CD8-positive, alpha-beta memory T cell (primary cell): ENCODE results near the gene MACROH2A1. TPM values are rescaled to one million over a fixed set of nuclear protein-coding genes. Genes with fewer than 3 reads are reported as not detected.
A peak's percentile ranks its signal among the peaks of the same experiment; 100 is the strongest.

Experiments used
- CTCF ChIA-PET: fragments of 350-600 bp; sonication (Branson Sonifier 250); formaldehyde crosslinking; loops from one replicate; lab custom pipeline; 2021; ENCODE audit warnings: antibody characterized with exemption; lab: Charles Lee
- POLR2A ChIA-PET: fragments of 350-600 bp; sonication (Branson Sonifier 250); formaldehyde crosslinking; loops from one replicate; lab custom pipeline; 2021; ENCODE audit warnings: antibody characterized with exemption; lab: Charles Lee
- DNase-seq, 5 donors: peaks; one replicate each; pipeline versions ENCODE4 v3.0.0 to v3.0.0-alpha.2; 2020 to 2022; ENCODE audit warnings: mixed read lengths in 1 of 5
- H3K27ac ChIP-seq: one replicate; pipeline ENCODE4 v1.7.0; 2013; ENCODE audit warnings: low read depth, mild to moderate bottlenecking, low read length, moderate library complexity
- H3K27me3 ChIP-seq: 2 replicates; pipeline ENCODE4 v1.7.0; 2013; ENCODE audit warnings: low read length, mild to moderate bottlenecking; ENCODE audit not compliant: insufficient read depth, poor library complexity, severe bottlenecking
- H3K36me3 ChIP-seq: 2 replicates; pipeline ENCODE4 v1.7.0; 2013; ENCODE audit warnings: mild to moderate bottlenecking, low read length, moderate library complexity; ENCODE audit not compliant: insufficient read depth
- H3K4me1 ChIP-seq: 2 replicates; pipeline ENCODE4 v1.7.0; 2013; ENCODE audit warnings: mild to moderate bottlenecking, low read length, moderate library complexity; ENCODE audit not compliant: insufficient read depth
- H3K4me3 ChIP-seq: 2 replicates; pipeline ENCODE4 v1.7.0; 2013; ENCODE audit warnings: mild to moderate bottlenecking, low read length
- H3K9me3 ChIP-seq: 2 replicates; pipeline ENCODE4 v1.7.0; 2013; ENCODE audit warnings: mild to moderate bottlenecking, low read length
- H3K27ac Mint-ChIP-seq, 8 donors: one replicate each; pipeline ENCODE4 v1.8.0; 2020 to 2021; ENCODE audit warnings: mixed read lengths in 8 of 8, mild to moderate bottlenecking in 6 of 8, inconsistent platforms in 3 of 8, moderate library complexity in 3 of 8
- H3K27me3 Mint-ChIP-seq, 2 donors: one replicate each; pipeline ENCODE4 v1.8.0; 2020 to 2021; ENCODE audit warnings: mixed read lengths in 2 of 2, mild to moderate bottlenecking in 1 of 2, moderate library complexity in 1 of 2
- H3K36me3 Mint-ChIP-seq, 3 donors: one replicate each; pipeline ENCODE4 v1.8.0; 2020 to 2021; ENCODE audit warnings: mixed read lengths in 3 of 3, inconsistent platforms in 1 of 3, mild to moderate bottlenecking in 1 of 3
- H3K4me1 Mint-ChIP-seq, 3 donors: one replicate each; pipeline ENCODE4 v1.8.0; 2020 to 2021; ENCODE audit warnings: mixed read lengths in 3 of 3, inconsistent platforms in 1 of 3, mild to moderate bottlenecking in 1 of 3
- H3K4me3 Mint-ChIP-seq, 7 donors: one replicate each; pipeline ENCODE4 v1.8.0; 2020 to 2021; ENCODE audit warnings: mixed read lengths in 7 of 7, mild to moderate bottlenecking in 6 of 7, moderate library complexity in 4 of 7, inconsistent platforms in 2 of 7
- H3K9me3 Mint-ChIP-seq, 5 donors: one replicate each; pipeline ENCODE4 v1.8.0; 2020 to 2022; ENCODE audit warnings: mixed read lengths in 5 of 5, mild to moderate bottlenecking in 3 of 5, moderate library complexity in 2 of 5, inconsistent platforms in 1 of 5
- polyA plus RNA-seq: library from polyadenylated mRNA; unstranded; fragments of 300-500 nt; fragmentation: Illumina TruSeq; gene quantifications from one replicate; pipeline ENCODE4 v1.2.3, GENCODE V29; 2021
- total RNA-seq, 2 experiments: library from RNA; stranded (reverse); gene quantifications; one replicate each; pipeline ENCODE4 v1.2.3, GENCODE V29; 2021

MACROH2A1 gene
- total and polyA plus RNA-seq, 3 experiments from 2014 or later, result 112 to 202 (median 199) TPM

GRCh38 chr5:135376961-135377624 is 21.9 kb downstream of the MACROH2A1 start:
- H3K4me3 Mint-ChIP-seq, result no peak overlapping the region
- Histone ChIP-seq H3K27me3 (no peaks in the 10 kb centered on the region), H3K4me3 (no peak overlapping the region), H3K36me3 (peaks cover 36% of the 10 kb centered on the region), H3K4me1 (peaks cover 16% of the 10 kb centered on the region), H3K27ac (no peak overlapping the region), H3K9me3 (no peaks in the 10 kb centered on the region)
- peak overlapping the region in 4 of 8 donors; percentile 42 to 74 (median 57) for H3K27ac Mint-ChIP-seq
- no peak for DNase-seq
- CTCF ChIA-PET, result no interaction called here
- peaks cover 5 to 90% (median 22%) of the 10 kb centered on the region in 3 donors for H3K36me3 Mint-ChIP-seq
- no peaks in the 10 kb centered on the region for H3K27me3 Mint-ChIP-seq
- H3K4me1 Mint-ChIP-seq, result peaks cover 40 to 62% (median 61%) of the 10 kb centered on the region in 3 donors
- POLR2A ChIA-PET, result no interaction called here
- no peaks in the 10 kb centered on the region for H3K9me3 Mint-ChIP-seq

- H3K4me1 ChIP-seq, result peaks cover 16% of the 10 kb centered on the region
- H3K36me3 Mint-ChIP-seq, result peaks cover 5 to 88% (median 17%) of the 10 kb centered on the region in 3 donors
- peak overlapping the region in 2 of 8 donors; percentile 17 to 24 for H3K27ac Mint-ChIP-seq
- H3K27ac ChIP-seq, result no peak overlapping the region
- DNase-seq, result no peak
- ChIA-PET POLR2A (no interaction called here), CTCF (no interaction called here)
- no peak overlapping the region for H3K4me3 Mint-ChIP-seq
- H3K27me3 ChIP-seq, result no peaks in the 10 kb centered on the region
- H3K4me3 ChIP-seq, result no peak overlapping the region
- no peaks in the 10 kb centered on the region for H3K9me3 ChIP-seq
- no peaks in the 10 kb centered on the region for H3K27me3 Mint-ChIP-seq
- H3K36me3 ChIP-seq, result peaks cover 41% of the 10 kb centered on the region
- H3K4me1 Mint-ChIP-seq, result peaks cover 40 to 60% (median 58%) of the 10 kb centered on the region in 3 donors
- H3K9me3 Mint-ChIP-seq, result no peaks in the 10 kb centered on the region
Observed at GRCh38 chr5:135375040-135375793, 23.8 kb downstream of the MACROH2A1 start.

- CTCF ChIA-PET, result no interaction called here
- peaks cover 36 to 57% (median 53%) of the 10 kb centered on the region in 3 donors for H3K4me1 Mint-ChIP-seq
Observed at GRCh38 chr5:135373736-135374515, 25.1 kb downstream of the MACROH2A1 start.

GRCh38 chr5:135372654-135373381 is 26.2 kb downstream of the MACROH2A1 start:
- Histone ChIP-seq H3K36me3 (peaks cover 42% of the 10 kb centered on the region), H3K4me3 (no peak overlapping the region), H3K4me1 (peaks cover 16% of the 10 kb centered on the region), H3K9me3 (no peaks in the 10 kb centered on the region), H3K27me3 (no peaks in the 10 kb centered on the region), H3K27ac (no peak overlapping the region)
- no peaks in the 10 kb centered on the region for H3K9me3 Mint-ChIP-seq
- H3K4me3 Mint-ChIP-seq, result peak overlapping the region in 1 of 7 donors; percentile 13
- H3K27ac Mint-ChIP-seq, result peak overlapping the region in 2 of 8 donors; percentile 54 to 68
- peaks cover 5 to 88% (median 8%) of the 10 kb centered on the region in 3 donors for H3K36me3 Mint-ChIP-seq
- ChIA-PET CTCF (no interaction called here), POLR2A (no interaction called here)
- H3K4me1 Mint-ChIP-seq, result peaks cover 29 to 47% (median 44%) of the 10 kb centered on the region in 3 donors
- H3K27me3 Mint-ChIP-seq, result no peaks in the 10 kb centered on the region
- no peak for DNase-seq

More at GRCh38 chr5:135373736-135374515, 25.1 kb downstream of the MACROH2A1 start:
- Mint-ChIP-seq H3K27me3 (no peaks in the 10 kb centered on the region), H3K27ac (peak overlapping the region in 3 of 8 donors; percentile 15 to 66 (median 56)), H3K4me3 (no peak overlapping the region), H3K36me3 (peaks cover 5 to 88% (median 8%) of the 10 kb centered on the region in 3 donors), H3K9me3 (no peaks in the 10 kb centered on the region)
- no peaks in the 10 kb centered on the region for H3K9me3 ChIP-seq
- H3K4me1 ChIP-seq, result peaks cover 16% of the 10 kb centered on the region
- no peaks in the 10 kb centered on the region for H3K27me3 ChIP-seq
- H3K27ac ChIP-seq, result no peak overlapping the region
- H3K4me3 ChIP-seq, result no peak overlapping the region
- peak in 1 of 5 donors; percentile 4 for DNase-seq
- POLR2A ChIA-PET, result no interaction called here
- H3K36me3 ChIP-seq, result peaks cover 40% of the 10 kb centered on the region

- Mint-ChIP-seq H3K36me3 (peaks cover 0 to 89% (median 5%) of the 10 kb centered on the region in 3 donors), H3K27ac (peak overlapping the region in 2 of 8 donors; percentile 25 to 69), H3K27me3 (no peaks in the 10 kb centered on the region), H3K4me3 (no peak overlapping the region), H3K4me1 (peaks cover 24 to 40% (median 36%) of the 10 kb centered on the region in 3 donors), H3K9me3 (no peaks in the 10 kb centered on the region)
- Histone ChIP-seq H3K36me3 (peaks cover 36% of the 10 kb centered on the region), H3K27ac (no peak overlapping the region), H3K4me3 (no peak overlapping the region), H3K9me3 (no peaks in the 10 kb centered on the region), H3K4me1 (peaks cover 16% of the 10 kb centered on the region), H3K27me3 (no peaks in the 10 kb centered on the region)
- CTCF ChIA-PET, result no interaction called here
- POLR2A ChIA-PET, result no interaction called here
- DNase-seq, result no peak
Observed at GRCh38 chr5:135371622-135372232, 27.3 kb downstream of the MACROH2A1 start.

GRCh38 chr5:135369952-135370351 is 29.1 kb downstream of the MACROH2A1 start:
- Histone ChIP-seq H3K27me3 (no peaks in the 10 kb centered on the region), H3K27ac (no peak overlapping the region), H3K36me3 (peaks cover 29% of the 10 kb centered on the region), H3K9me3 (no peaks in the 10 kb centered on the region), H3K4me3 (no peak overlapping the region), H3K4me1 (peaks cover 16% of the 10 kb centered on the region)
- ChIA-PET POLR2A (no interaction called here), CTCF (interaction anchor here (1.1 kb wide), 1 partner anchor 10 kb away, joined by 3 read pairs; no protein-coding TSS in a partner anchor)
- Mint-ChIP-seq H3K36me3 (peaks cover 0 to 90% (median 11%) of the 10 kb centered on the region in 3 donors), H3K27ac (no peak overlapping the region), H3K4me1 (peaks cover 18 to 24% (median 20%) of the 10 kb centered on the region in 3 donors), H3K27me3 (no peaks in the 10 kb centered on the region), H3K9me3 (no peaks in the 10 kb centered on the region), H3K4me3 (no peak overlapping the region)
- DNase-seq, result no peak

GRCh38 chr5:135367554-135367953 is 31.5 kb downstream of the MACROH2A1 start:
- no peak overlapping the region for H3K4me3 Mint-ChIP-seq
- H3K4me1 Mint-ChIP-seq, result peaks cover 2 to 4% (median 3%) of the 10 kb centered on the region in 3 donors
- H3K27me3 Mint-ChIP-seq, result no peaks in the 10 kb centered on the region
- H3K27ac Mint-ChIP-seq, result no peak overlapping the region
- no peak overlapping the region for H3K4me3 ChIP-seq
- peaks cover 0 to 93% (median 11%) of the 10 kb centered on the region in 3 donors for H3K36me3 Mint-ChIP-seq
- H3K4me1 ChIP-seq, result peaks cover 1% of the 10 kb centered on the region
- POLR2A ChIA-PET, result no interaction called here
- H3K27me3 ChIP-seq, result no peaks in the 10 kb centered on the region
- H3K9me3 Mint-ChIP-seq, result no peaks in the 10 kb centered on the region
- CTCF ChIA-PET, result no interaction called here
- no peaks in the 10 kb centered on the region for H3K9me3 ChIP-seq
- no peak overlapping the region for H3K27ac ChIP-seq
- no peak for DNase-seq
- H3K36me3 ChIP-seq, result peaks cover 29% of the 10 kb centered on the region
